HG02852 (cell line): ENCODE data around the gene MBTPS1.
"Not testable (repeated sequence)": the region's sequence is repeated elsewhere in the genome, so short reads cannot be mapped to it uniquely, and the experiment has no call there.

ENCODE experiments used
- ATAC-seq: cut with Tn5 transposase; IDR thresholded peaks from one replicate; pipeline ENCODE4 v1.9.1; 2021; ENCODE audit warnings: mild to moderate bottlenecking, moderate library complexity; ENCODE audit not compliant: unreplicated experiment

MBTPS1 gene

DNA sequence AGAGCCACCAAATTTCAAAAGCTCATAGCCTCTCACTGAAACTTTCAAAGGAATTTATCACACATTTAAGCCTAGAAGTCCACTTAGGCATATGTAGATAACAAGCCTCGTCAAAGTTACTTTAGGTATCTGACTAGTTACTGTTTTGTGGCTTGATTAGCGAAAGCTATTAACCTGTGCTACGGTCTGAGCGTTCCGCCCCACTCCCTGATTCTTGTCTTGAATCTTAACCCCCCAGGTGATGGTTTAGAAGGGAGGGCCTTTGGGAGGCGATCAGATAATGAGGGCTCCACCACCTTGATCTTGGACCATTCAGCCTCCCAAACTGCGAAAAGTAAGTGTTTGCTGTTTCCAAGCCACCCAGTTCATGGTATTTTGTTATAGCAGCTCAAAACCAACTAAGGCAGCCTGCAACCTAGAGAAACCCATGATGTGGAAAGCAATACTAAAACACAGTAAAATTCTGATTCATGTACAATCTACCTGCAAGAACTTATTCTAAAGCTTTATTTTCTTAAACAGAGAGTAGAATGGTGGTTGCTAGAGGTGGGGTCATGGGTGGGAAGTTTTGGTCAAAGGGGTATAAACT lies 21.1 kb upstream of the MBTPS1 start:
- ATAC-seq: no peak

DNA sequence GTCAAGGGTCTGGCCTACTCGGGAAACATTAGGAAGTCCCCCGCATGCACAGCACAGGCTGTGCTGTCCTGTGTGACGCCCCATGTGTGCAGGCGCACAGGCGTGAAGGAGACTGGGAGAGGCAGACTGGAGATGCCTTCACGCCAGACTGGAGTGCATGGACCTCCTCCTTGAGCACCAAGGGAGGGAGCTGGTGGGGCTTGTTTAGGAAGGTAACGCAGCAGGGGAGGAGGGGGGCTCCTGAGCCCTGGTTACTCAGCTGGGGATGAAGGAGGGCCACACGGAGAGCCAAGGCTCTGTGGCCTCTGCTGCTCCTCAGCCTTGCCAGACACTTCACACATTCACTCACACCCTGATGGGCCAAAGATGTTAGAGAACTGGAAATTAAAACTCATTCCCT lies 20.5 kb upstream of the MBTPS1 start:
- ATAC-seq: no peak

DNA sequence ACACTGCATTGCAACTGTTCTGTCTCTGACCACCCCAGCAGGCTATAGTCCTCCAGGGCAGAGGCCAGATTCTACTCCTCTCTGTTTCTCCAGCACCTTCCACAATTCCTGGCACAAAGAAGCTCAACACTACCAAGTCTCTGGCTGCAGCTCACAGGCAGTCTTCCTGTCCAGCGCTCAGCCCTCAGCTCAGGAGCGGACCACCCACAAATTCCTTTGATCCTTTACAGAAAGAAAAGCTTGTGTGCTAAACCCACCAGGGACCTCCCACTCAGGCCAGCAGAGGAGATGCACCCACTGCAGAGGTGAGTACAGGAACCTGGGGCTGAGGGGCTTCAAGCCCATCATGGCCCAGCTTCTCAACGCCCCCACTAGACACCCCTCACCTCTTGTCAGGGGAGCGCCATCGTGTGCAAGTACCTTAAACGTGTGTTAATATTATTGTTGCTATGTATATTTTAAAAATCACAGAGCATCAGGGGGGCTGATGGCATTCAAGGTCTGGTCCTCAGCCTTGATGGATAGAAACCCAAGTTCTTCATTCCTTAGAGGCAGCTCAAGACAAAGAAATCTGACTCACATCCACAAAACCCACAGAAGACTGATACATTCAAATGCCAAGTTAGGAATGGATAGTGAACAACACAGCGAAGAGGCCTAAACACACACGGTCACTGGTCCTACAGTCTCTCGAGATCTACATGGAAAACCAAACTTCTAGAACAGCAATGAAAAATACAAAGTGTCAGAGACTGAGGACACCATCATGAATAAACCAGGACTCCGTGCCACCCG lies 19.8 kb upstream of the MBTPS1 start:
- ATAC-seq: no peak

DNA sequence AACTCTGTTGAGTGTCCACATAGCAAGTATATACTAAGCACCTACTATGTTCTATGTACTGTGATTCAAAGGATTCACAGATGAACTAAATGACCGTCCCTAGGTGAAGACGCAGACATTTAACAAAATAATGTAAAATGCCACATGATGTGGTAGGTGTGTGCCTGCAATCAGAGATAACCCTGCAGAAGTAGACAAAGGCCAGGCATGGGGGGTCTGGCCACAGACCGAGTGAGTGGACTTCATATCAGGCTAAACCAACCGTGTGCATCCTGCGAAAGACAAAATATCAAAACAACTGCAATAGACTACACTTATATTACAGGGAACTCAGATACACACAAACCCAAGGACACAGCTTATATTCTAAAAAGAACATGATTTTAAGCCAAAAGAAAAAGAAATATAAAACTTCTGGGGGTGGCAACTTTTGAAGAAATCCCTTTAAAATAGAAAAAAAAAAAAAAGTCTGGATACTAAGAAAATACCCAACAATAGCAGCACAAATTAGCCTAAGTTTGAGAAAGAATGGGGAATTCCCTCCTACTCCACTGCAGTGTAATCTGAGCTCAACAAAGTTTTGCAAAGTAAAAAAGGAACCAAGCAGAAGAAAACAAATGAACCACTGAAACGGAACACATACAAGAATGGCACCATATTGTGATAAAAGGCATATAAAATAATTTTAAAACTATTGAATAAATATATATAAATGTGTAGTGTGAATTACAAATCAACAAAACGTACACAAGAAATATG lies 16.0 kb upstream of the MBTPS1 start:
- ATAC-seq: no peak

DNA sequence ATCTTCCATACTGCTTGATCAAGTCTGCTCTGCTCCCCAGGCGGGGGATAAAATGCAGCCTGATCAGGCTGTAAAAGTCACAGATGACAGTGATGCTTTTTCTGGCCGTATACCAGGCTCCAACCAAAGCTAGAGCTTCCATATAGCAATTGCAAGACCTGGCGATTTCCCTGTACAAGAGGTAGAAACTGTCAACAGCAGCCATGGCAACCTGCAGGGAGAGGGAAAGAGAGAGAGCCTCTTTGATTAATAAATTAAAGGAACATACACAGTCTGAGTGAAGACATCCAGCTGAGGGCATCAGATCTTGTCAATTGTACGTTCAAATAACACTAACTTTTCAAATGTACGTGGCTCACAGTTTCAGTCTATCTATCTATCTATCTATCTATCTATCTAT lies 14.4 kb upstream of the MBTPS1 start:
- ATAC-seq: no peak

DNA sequence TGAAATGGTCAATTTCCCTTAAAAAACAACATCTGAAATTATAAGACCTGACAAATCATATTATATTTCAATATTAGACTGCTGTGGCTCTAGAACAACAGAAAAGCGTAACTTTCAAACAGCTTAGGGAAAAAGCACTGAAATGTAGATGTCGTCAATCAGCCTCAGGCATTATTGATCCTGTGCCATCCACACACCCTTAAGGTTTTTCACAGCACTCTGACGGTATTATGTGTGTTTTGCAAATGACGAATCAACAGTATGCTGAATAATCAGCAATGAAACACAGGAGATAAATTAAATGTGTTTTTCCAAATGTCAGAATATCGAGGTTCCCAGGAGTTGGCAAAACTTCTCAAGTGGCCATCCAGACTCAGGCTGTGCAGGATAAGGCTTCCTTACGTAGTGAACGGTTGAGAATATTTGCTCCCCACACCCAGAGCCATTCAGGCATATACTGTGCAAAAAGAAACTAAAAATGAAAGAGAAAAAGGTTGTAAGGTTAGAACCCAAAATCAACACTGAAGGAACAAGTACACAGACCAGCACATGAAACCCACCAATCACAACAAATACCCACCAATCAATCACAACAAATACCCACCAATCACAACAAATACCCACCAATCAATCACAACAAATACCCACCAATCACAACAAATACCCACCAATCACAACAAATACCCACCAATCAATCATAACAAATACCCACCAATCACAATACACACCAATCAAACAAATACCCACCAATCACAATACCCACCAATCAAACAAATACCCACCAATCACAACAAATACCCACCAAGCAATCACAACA lies 7.7 kb upstream of the MBTPS1 start:
- no peak for ATAC-seq

DNA sequence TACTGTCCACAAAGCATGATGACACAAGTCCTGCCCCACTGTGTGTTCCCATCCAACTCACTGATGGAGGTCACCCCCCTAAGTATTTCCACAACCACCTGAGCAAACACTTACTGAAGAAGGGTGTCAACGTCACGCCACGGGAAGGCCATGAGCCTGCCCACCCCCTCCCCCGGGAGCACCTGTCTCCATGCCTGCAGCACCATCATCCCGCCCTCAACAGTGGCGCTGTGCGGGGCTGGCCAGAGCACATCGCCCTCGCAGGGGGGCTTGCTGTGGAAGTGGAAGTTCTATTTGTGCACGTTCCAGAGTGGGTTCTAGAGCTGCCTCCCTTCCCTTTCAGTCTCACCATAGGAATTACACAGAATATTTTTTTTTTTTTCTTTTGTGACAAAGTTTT lies 4.3 kb upstream of the MBTPS1 start:
- no peak for ATAC-seq

DNA sequence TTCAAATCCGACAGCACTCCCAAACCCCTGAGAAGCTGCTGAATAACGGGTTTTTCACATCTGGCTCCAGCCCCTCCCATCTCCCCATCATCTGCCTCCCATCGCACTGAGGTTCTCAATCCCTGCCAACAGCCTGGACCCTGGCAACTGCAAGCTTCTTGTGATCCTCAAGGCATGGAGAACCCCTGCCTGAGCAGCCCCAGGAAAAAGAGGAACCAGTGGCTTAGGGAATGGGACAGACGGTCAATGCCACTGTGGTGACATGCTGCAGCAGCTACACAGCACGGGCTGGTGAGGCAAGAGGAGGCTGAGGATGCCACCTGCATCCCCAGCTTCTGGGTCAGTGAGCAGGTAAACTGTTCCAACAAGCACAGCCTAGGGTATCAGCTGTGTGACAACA lies 3.3 kb upstream of the MBTPS1 start:
- ATAC-seq: no peak

DNA sequence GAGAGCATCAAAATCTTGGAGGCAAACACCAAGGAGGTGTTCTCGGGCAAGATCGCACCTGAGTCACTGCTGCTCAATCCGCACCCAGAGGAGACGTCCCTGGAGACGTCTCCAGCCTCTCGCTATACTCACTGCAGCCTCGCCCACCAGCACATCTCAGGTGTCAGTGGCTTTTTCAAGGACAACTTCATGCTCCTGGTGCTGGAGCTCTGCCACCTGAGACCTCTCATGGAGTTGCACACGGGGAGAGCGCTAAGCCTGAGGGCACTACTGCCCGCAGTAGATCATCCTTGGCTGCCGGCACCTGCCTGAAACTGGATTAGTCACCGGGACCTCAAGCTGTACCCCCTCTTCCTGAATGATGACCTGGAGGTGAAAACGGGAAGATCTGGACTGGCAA lies 2.6 kb upstream of the MBTPS1 start:
- ATAC-seq: no peak

DNA sequence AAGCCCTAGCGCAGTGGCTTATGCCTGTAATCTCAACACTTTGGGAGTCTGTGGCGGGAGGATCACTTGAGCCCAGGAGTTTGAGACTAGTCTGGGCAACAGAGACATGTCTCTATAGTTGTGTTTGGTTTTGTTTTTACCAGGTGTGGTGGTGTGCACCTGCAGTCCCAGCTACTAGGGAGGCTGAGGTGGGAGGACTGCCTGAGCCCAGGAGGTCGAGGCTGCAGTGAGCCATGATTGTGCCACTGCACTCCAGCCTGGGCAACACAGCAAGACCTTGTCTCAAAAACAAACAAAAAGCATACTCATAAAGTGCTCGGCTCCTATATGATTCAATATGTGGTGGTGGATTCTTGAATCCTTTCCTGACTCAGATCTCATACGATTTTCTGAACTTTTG lies 1.6 kb upstream of the MBTPS1 start:
- ATAC-seq: not testable (repeated sequence)

DNA sequence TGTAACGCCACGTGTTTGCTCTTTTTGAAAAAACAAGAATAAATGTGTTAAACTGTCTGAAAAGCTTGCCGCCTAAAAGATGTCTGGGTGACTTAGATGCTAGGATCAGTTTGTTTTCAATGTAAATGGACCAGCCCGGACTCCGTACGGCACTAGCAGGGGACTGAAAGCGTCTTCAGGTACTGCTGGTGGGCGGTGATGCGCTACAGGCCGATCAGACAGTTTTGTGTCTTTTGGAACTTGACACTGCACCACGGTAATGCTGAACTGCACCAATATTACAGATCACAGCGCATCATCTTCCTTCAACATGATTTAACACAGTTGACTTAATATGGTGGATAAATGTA lies 727 bp upstream of the MBTPS1 start:
- ATAC-seq: peak; percentile 6

DNA sequence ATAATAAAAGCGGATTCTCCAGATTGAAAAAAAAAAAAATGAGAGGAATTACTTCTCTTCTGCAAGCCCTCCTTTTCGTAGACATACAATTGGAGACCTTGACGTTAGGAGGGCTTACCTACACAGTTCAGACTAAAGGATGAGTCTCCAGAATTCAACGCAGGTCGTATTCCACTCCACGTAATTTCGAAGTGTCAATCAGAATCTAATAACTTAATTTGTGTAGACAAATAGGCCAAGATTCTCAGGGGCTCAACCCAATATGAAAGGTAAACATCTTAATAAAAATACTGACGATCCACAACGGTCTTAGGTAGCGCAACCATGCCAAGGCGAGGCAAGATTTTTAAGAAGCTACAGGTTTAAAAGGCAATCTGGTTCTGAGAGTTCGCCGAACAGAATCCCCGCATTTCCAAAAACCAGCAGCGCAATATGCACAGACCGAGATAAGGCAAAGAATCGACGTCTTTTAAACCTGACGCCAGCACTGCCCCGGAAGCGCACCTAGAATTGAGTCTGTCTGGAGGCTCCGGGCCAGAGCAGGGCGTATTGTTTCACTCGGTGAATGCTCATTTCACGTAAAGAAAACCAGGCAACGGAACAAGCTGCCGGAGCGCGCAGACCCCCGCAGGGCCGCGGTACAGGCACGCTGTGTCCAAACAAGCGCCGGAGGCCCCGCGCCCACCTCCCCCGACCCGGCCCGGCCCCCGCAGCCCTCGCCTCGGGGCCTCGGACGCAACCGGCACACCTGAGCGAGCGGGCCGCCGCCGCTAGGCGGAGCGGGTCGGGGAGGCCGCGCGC lies 623 bp downstream of the MBTPS1 start:
- peak; percentile 40 for ATAC-seq

DNA sequence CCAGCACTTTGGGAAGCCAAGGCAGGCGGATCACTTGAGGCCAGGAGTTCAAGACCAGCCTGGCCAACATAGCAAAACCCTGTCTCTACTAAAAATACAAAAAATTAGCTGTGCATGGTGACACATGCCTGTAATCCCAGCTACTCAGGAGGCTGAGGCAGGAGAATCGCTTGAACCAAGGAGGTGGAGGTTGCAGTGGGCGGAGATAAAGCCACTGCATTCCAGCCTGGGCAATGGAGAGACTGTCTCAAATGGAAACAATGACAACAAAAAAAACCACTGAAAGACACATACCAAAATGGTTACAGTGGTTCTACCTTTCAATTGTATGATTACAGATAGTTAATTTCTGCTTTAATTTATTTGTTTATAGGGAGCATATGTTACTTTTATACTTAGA lies 4.8 kb downstream of the MBTPS1 start:
- not testable (repeated sequence) for ATAC-seq

DNA sequence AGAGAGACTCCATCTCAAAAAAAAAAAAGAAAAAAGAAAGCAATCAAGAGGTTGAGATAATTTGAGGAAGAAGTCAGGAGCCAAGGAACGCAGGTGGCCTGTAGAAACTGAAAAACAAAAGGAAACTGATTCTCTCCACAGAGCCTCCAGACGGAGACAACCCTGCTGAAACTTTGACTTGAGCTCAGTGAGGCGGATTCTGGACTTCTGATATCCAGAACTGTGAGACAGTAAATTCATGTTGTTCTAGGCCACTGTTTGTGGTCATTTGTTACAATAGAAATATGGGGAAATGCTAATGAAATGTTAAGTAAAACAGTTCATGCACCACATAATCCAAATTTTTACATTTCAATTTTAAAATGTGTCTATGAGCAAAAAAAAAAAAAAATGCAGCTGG lies 5.2 kb downstream of the MBTPS1 start:
- ATAC-seq: no peak

DNA sequence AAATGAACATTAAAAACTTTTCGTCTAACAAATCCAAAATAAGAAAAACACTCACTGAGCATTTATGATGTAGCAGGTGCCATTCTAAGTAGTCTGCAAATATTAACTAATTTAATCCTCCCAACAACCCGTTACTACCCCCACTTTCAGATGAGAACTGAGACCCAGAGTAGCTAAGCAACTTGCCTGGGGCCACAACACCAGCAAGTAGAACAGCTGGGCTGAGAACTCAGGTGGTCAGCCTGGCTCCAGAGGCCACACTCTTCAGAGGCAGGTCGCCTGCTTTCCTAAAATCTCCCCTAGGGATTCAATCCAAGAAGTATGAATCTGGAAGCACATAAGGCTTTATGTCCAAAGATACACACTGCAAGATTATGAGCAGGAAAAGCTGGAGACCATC lies 6.2 kb downstream of the MBTPS1 start:
- ATAC-seq: no peak

DNA sequence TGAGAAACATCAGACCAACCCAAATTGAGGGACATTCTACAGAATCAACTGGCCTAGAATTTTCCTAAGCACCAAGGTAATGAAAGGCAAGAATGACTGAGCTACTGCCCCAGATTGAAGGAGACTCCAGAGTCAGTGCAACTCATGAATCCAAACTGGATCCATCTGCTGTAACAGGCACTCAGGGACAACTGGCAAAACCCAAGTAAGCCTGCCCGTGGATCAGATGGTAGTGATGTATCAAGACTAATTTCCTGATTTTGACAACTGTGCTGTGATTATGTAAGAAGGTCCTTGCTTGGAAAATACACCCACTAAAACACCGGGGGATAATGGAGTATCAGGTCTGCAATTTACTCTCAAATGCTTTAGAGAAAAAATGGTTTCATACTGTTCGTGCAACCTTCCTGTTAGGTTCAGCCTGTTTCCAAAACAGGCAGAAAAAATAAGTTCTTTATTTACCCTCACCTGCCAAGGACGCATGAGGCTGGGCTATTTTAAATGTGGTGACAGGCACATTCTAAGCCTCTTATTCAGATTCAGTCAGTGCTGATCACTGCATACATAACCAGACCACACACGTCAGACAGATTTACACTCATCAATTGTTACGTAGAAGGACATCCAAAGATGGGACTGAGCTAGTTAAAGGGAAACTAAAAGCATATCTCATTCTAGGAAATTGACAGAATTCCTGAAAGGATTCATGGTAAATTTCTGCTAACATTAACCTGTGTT lies 7.0 kb downstream of the MBTPS1 start:
- ATAC-seq: no peak

DNA sequence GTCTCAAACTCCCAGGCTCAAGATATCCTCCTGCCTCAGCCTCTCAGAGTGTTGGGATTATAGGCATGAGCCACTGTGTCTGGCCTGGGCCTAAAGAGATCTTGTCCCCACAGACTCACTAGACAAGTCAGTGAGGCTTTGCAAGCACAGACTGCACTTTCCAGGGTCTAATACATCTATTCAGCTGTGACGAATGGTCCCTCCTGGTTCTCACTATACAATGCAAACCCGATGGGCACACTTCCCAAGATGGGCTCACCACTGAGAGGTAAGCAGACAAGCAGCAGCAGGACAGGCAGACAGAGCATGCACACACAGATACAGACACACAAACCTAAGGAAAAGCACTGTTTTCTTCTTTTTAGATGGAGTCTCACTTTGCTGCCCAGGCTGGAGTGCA lies 8.8 kb downstream of the MBTPS1 start:
- no peak for ATAC-seq

DNA sequence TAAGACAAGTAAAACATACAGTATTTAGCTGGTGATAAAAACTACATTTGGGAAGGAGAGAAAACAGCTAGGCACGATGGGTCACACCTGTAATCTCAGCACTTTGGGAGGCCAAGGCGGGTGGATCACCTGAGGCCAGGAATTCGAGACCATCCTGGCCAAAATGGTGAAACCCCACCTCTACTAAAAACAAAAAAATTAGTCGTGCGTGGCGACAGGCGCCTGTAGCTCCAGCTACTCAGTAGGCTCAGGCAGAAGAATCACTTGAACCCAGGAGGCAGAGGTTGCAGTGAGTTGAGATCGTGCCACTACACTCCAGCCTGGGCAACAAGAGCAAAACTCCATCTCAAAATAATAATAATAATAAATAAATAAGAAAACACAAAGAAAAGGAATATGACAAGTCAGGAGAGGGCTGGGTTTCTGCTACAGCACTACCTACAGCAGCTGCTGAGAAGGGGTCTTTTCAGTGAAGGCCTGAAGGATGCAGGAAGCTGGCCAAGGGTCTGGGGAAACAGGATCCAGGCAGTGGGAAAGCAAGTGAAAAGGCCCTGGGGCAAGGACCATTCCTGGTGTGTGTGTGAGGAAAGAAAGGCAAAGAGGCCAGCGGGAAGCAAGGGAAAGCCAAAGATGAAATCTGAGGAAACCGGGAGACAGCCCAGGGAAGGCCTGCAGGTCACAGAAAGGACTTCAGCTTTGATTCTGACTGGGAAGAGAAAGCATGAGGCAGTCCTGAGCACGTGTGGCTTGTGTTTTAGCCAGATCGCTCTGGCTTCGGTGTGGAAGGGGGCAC lies 10.6 kb downstream of the MBTPS1 start:
- no peak for ATAC-seq

DNA sequence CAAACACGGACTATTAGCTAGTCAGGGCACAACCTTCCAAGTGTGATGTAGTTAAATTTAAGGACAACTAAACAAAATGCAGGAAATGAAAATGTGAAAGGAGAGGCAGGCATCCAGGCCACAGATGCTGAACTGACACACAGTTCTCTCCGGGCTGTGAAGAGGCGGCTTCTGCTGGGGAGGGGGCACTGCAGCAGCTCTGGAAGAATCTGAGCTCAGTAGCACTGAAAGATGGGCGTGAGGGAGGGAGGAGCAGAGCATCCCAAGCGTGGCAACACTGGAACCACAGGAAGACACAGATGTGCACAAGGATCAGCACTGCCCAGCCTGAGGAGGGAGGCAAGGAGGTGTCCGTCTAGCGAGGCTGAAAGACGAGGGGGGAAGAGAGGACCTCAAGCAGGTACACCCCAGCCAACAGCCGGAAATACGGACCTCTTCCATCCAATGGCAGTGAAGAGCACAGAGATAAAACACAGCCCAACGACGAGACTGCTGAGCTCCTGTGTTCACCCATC lies 11.4 kb downstream of the MBTPS1 start:
- ATAC-seq: no peak
